Left ventricle myocardium inferior (tissue), 1 donor: Measurements from ENCODE around the gene SCEL. TPM values are rescaled to one million over a fixed set of nuclear protein-coding genes. Genes with fewer than 3 reads are reported as not detected.

Experiments
- DNase-seq: peaks from one replicate; pipeline ENCODE4 v3.0.0-alpha.2; 2020
- H3K27ac ChIP-seq: fragments of 200-600 bp; replicated peaks from 2 replicates; pipeline ENCODE4 v1.8.0; 2021
- H3K27me3 ChIP-seq: fragments of 200-600 bp; 2 replicates; pipeline ENCODE4 v1.8.0; 2021; ENCODE audit warnings: low read depth
- H3K36me3 ChIP-seq: fragments of 200-600 bp; 2 replicates; pipeline ENCODE4 v1.8.0; 2021
- H3K4me1 ChIP-seq: fragments of 200-600 bp; 2 replicates; pipeline ENCODE4 v1.8.0; 2021
- H3K4me3 ChIP-seq: fragments of 200-600 bp; 2 replicates; pipeline ENCODE4 v1.8.0; 2021; ENCODE audit warnings: mild to moderate bottlenecking, moderate library complexity
- H3K9me3 ChIP-seq: fragments of 200-600 bp; replicated peaks from 2 replicates; pipeline ENCODE4 v1.8.0; 2021
- intact Hi-C: fragments of 100-400 bp; cut with micrococcal nuclease; formaldehyde crosslinking; loops from one replicate; pipeline ENCODE4 v1.11.0; 2022
- total RNA-seq: library from RNA; stranded (reverse); fragmentation: NEBNext Ultra II Directional; extraction: Animal tissue kit (Norgen Biotek cat#: 25700); gene quantifications from one replicate; pipeline ENCODE4 v1.2.1, GENCODE V29; 2021
- TF ChIP-seq, protein P1 (sequence below): fragments of 200-600 bp; IDR thresholded peaks from 2 replicates; pipeline ENCODE4 v1.8.0; 2021; ENCODE audit warnings: antibody characterized with exemption, mild to moderate bottlenecking, borderline replicate concordance
- donor health status: DM: no; HTN: yes; CAD: no; lungs with severe emphysema.

The SCEL gene
- total RNA-seq, 1 donor from 2014 or later: not detected

DNA sequence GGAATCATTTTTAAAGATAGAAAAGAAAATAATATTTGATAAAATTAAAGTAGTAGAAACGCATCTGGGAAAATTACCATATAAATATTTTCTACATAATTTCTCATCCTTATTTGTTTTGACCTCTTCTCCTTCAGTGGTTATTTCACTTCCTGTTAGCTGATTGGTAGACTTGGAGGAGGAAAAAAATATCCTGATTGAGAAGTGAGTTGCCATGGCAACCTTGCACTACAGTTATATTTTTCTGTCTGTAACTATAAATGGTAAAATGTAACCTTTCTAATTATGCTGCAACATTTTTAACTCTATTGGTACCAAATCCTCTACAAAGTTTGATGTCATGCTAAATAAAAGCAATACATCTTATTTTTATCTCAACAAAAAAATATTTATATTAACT lies 45.2 kb downstream of the SCEL start:
- DNase-seq: no peak
- Histone ChIP-seq H3K27me3 (peaks cover 17% of the 10 kb centered on the region), H3K36me3 (no peaks in the 10 kb centered on the region), H3K9me3 (no peaks in the 10 kb centered on the region), H3K4me3 (no peak overlapping the region), H3K4me1 (no peaks in the 10 kb centered on the region), H3K27ac (no peak overlapping the region)
- intact Hi-C loops: no loop called here
- TF ChIP-seq, protein P1, sequence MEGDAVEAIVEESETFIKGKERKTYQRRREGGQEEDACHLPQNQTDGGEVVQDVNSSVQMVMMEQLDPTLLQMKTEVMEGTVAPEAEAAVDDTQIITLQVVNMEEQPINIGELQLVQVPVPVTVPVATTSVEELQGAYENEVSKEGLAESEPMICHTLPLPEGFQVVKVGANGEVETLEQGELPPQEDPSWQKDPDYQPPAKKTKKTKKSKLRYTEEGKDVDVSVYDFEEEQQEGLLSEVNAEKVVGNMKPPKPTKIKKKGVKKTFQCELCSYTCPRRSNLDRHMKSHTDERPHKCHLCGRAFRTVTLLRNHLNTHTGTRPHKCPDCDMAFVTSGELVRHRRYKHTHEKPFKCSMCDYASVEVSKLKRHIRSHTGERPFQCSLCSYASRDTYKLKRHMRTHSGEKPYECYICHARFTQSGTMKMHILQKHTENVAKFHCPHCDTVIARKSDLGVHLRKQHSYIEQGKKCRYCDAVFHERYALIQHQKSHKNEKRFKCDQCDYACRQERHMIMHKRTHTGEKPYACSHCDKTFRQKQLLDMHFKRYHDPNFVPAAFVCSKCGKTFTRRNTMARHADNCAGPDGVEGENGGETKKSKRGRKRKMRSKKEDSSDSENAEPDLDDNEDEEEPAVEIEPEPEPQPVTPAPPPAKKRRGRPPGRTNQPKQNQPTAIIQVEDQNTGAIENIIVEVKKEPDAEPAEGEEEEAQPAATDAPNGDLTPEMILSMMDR: no peak

DNA sequence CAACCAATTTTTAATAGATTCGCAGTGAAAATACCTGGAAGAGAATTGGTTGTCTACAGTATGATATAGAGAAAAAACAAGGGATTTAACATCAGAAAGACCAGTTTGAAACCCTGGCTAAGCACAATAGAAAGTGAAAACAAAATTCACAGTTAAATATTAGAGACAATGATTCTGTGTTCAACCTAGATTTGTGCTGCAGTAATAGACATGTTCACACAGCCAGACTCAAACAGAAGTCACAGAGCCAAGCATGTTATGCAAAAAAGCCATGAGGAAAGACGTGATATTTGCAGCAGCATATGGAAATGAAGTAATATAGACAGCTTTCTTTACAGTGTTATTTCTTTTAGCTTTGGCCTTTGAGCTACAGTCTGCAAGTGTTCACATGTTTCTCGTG lies 48.1 kb downstream of the SCEL start:
- H3K9me3 ChIP-seq: no peaks in the 10 kb centered on the region
- H3K4me1 ChIP-seq: no peaks in the 10 kb centered on the region
- intact Hi-C loops: no loop called here
- H3K4me3 ChIP-seq: no peak overlapping the region
- H3K27me3 ChIP-seq: no peaks in the 10 kb centered on the region
- TF ChIP-seq, protein P1: no peak
- no peak overlapping the region for H3K27ac ChIP-seq
- H3K36me3 ChIP-seq: no peaks in the 10 kb centered on the region
- no peak for DNase-seq

DNA sequence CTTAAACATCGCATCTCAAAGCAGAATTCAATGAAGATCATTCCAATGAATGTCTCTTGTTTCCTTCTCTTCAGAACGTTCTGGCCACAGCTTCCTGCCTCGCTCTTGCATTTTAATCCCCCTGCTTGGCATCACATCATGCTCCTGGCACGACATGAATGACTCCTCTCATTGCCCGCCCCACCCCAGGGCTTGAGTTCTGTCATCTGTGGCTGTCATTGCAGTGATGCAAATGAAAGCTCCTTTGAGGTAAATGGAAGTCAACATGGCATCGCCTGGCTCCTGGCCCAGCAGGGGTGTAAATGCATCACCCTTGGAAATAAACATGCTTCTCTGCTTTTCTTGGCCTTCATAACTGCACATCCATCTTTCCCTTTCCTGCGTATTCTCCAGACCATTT lies 48.6 kb downstream of the SCEL start:
- DNase-seq: no peak
- intact Hi-C loops: no loop called here
- TF ChIP-seq, protein P1: no peak
- Histone ChIP-seq H3K27ac (no peak overlapping the region), H3K4me3 (no peak overlapping the region), H3K27me3 (no peaks in the 10 kb centered on the region), H3K4me1 (no peaks in the 10 kb centered on the region), H3K9me3 (no peaks in the 10 kb centered on the region), H3K36me3 (no peaks in the 10 kb centered on the region)

DNA sequence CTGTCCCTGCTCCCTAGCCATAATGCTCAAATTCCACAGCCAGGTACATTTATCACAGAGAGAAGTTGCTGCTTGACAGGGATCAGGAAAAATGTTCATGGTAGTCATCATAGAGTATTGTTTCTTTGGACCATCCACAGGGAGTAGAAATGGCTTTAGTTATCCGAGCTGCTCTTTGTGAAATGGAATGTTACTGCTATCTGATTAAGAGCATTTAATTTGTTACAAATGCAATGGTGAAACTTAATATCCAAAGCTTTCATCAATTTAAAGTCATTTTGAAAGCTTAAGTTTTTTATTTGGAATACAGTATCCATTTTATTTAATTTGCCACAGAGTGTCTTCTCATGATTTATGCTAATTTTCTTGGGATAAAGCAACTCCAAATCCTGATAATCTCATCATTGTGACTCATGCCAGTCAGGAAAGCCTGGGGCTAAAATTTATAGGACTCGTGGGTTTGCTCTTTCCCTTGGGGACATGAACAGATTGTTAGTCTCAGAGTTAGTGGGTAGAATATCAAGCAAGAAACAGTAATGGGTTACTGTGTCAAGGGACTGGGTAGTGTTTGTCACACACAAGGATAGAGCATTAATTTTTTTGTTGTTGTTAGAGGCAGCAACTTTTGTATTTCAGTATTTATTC lies 59.8 kb downstream of the SCEL start:
- H3K36me3 ChIP-seq: no peaks in the 10 kb centered on the region
- DNase-seq: no peak
- H3K9me3 ChIP-seq: no peaks in the 10 kb centered on the region
- no peaks in the 10 kb centered on the region for H3K4me1 ChIP-seq
- TF ChIP-seq, protein P1: no peak
- H3K27me3 ChIP-seq: peaks cover 28% of the 10 kb centered on the region
- H3K27ac ChIP-seq: no peak overlapping the region
- intact Hi-C loops: loop anchor here (10.0 kb wide), 1 partner anchor 160 kb away; no protein-coding TSS in a partner anchor
- H3K4me3 ChIP-seq: no peak overlapping the region

DNA sequence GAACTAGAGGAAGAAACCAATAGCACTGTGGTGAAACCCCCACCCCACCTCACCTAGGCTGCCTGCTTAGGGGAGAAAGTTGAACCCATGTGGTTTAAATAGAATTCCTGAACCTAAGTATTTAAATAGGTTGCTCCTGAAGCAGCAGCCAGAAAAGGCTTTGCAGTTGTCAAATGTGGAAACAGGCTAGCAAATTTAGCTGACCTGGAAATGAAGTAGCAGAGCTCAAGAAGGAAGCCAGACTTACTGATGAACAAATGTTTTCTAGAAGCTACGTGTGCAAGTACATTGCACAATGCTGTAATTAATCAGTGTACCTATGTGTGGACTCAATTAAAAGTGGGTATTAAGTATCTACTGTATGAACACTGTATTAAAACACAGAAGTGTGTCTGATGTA lies 61.3 kb downstream of the SCEL start:
- intact Hi-C loops: loop anchor here (10.0 kb wide), 1 partner anchor 158 kb away; no protein-coding TSS in a partner anchor
- TF ChIP-seq, protein P1: no peak
- H3K27ac ChIP-seq: no peak overlapping the region
- no peaks in the 10 kb centered on the region for H3K36me3 ChIP-seq
- H3K4me1 ChIP-seq: no peaks in the 10 kb centered on the region
- H3K9me3 ChIP-seq: no peaks in the 10 kb centered on the region
- DNase-seq: no peak
- no peak overlapping the region for H3K4me3 ChIP-seq
- H3K27me3 ChIP-seq: peaks cover 23% of the 10 kb centered on the region
